ENCODE data around the gene RFX3.
A peak's percentile ranks its signal among the peaks of the same experiment; 100 is the strongest.

Gene RFX3

GRCh38 chr9:3419893-3420292 lies 105.9 kb downstream of the RFX3 start:
- TF ChIP-seq CTCF (conservative IDR thresholded peaks at IDR 0.05; ENCODE audit: low read depth, low read length), result no peak
- no peak for DNase-seq (ENCODE audit: low read depth)
- H3K4me3 ChIP-seq (ENCODE audit: low read length), result no peak overlapping the region

- no peak for DNase-seq (ENCODE audit: low read depth)
- TF ChIP-seq CTCF (conservative IDR thresholded peaks at IDR 0.05; ENCODE audit: low read depth, low read length), result no peak
Measured at GRCh38 chr9:3415906-3416305, 109.9 kb downstream of the RFX3 start.

GRCh38 chr9:3413984-3414383 lies 111.8 kb downstream of the RFX3 start:
- DNase-seq (ENCODE audit: low read depth), result no peak
- no peak for TF ChIP-seq CTCF (conservative IDR thresholded peaks at IDR 0.05; ENCODE audit: low read depth, low read length)
- no peak overlapping the region for H3K4me3 ChIP-seq (ENCODE audit: low read length)

More at GRCh38 chr9:3415906-3416305, 109.9 kb downstream of the RFX3 start:
- H3K4me3 ChIP-seq (ENCODE audit: low read length), result no peak overlapping the region

GRCh38 chr9:3410461-3410860 lies 115.3 kb downstream of the RFX3 start:
- no peak for DNase-seq (ENCODE audit: low read depth)
- H3K4me3 ChIP-seq (ENCODE audit: low read length), result no peak overlapping the region
- TF ChIP-seq CTCF (conservative IDR thresholded peaks at IDR 0.05; ENCODE audit: low read depth, low read length), result no peak

- no peak for DNase-seq (ENCODE audit: low read depth)
- no peak for TF ChIP-seq CTCF (conservative IDR thresholded peaks at IDR 0.05; ENCODE audit: low read depth, low read length)
- no peak overlapping the region for H3K4me3 ChIP-seq (ENCODE audit: low read length)
Measured at GRCh38 chr9:3409453-3409852, 116.3 kb downstream of the RFX3 start.

- no peak for DNase-seq (ENCODE audit: low read depth)
- no peak for TF ChIP-seq CTCF (conservative IDR thresholded peaks at IDR 0.05; ENCODE audit: low read depth, low read length)
Measured at GRCh38 chr9:3403315-3403714, 122.5 kb downstream of the RFX3 start.

GRCh38 chr9:3401221-3401954 lies 124.4 kb downstream of the RFX3 start:
- peak; percentile 35 for DNase-seq (ENCODE audit: low read depth)
- no peak overlapping the region for H3K4me3 ChIP-seq (ENCODE audit: low read length)

More at GRCh38 chr9:3403315-3403714, 122.5 kb downstream of the RFX3 start:
- H3K4me3 ChIP-seq (ENCODE audit: low read length), result no peak overlapping the region

More at GRCh38 chr9:3401221-3401954, 124.4 kb downstream of the RFX3 start:
- TF ChIP-seq CTCF (conservative IDR thresholded peaks at IDR 0.05; ENCODE audit: low read depth, low read length), result no peak

All from retinal pigment epithelial cell (primary cell).